DMS 273 treated with DMSO at 0.1 percent for 48 hours (cell line): Measurements from ENCODE around the gene ZDHHC1.
A peak's percentile ranks its signal among the peaks of the same experiment; 100 is the strongest.
"Not testable (repeated sequence)": the region's sequence is repeated elsewhere in the genome, so short reads cannot be mapped to it uniquely, and the experiment has no call there.

ENCODE experiments used
- DNase-seq: peaks from one replicate; lab custom pipeline; 2025; lab: John Stamatoyannopoulos, UW

ZDHHC1 gene

GRCh38 chr16:67394155-67395104, 21.8 kb downstream of the ZDHHC1 start:
- DNase-seq, result no peak

- no peak for DNase-seq
These were observed 22.5 kb downstream of the ZDHHC1 start for GRCh38 chr16:67393788-67394154.

- peak; percentile 29 for DNase-seq
These were observed 23.0 kb downstream of the ZDHHC1 start, which contains the start of gene TPPP3 for GRCh38 chr16:67393111-67393787. TSS of gene TPPP3 (minus strand) at chr16:67393498. CDS start at chr16:67391111, 2,387 bp downstream.

- DNase-seq, result no peak
These were observed 23.8 kb downstream of the ZDHHC1 start for GRCh38 chr16:67392301-67393059.

GRCh38 chr16:67391424-67392300, 24.6 kb downstream of the ZDHHC1 start:
- DNase-seq, result no peak

- DNase-seq, result no peak
These were observed 25.4 kb downstream of the ZDHHC1 start for GRCh38 chr16:67390816-67391423.

- DNase-seq, result no peak
These were observed 26.1 kb downstream of the ZDHHC1 start for GRCh38 chr16:67389911-67390815.

- no peak for DNase-seq
These were observed 27.7 kb downstream of the ZDHHC1 start for GRCh38 chr16:67388591-67388990.

GRCh38 chr16:67388191-67388590, 28.1 kb downstream of the ZDHHC1 start:
- no peak for DNase-seq

- DNase-seq, result no peak
These were observed 28.7 kb downstream of the ZDHHC1 start for GRCh38 chr16:67387479-67388079.

GRCh38 chr16:67386861-67387455, 29.3 kb downstream of the ZDHHC1 start:
- DNase-seq, result no peak

- no peak for DNase-seq
These were observed 31.3 kb downstream of the ZDHHC1 start for GRCh38 chr16:67384778-67385510.

- no peak for DNase-seq
These were observed 33.0 kb downstream of the ZDHHC1 start for GRCh38 chr16:67383284-67383683.

- DNase-seq, result no peak
These were observed 37.6 kb downstream of the ZDHHC1 start for GRCh38 chr16:67378642-67379041.

- not testable (repeated sequence) for DNase-seq
These were observed 40.3 kb downstream of the ZDHHC1 start for GRCh38 chr16:67376012-67376411.

GRCh38 chr16:67372664-67373063, 43.6 kb downstream of the ZDHHC1 start:
- DNase-seq, result peak; percentile 13

GRCh38 chr16:67370661-67371060, 45.6 kb downstream of the ZDHHC1 start:
- no peak for DNase-seq

- DNase-seq, result no peak
These were observed 51.6 kb downstream of the ZDHHC1 start for GRCh38 chr16:67364600-67365235.
